T-helper 1 cell (primary cell): Measurements from ENCODE around the gene EMC10.

ENCODE experiments used
- DNase-seq, 5 donors: peaks; one replicate each; pipeline ENCODE4 v3.0.0-alpha.2; 2012 to 2020

The EMC10 gene

GRCh38 chr19:50479761-50480251 is 3.5 kb downstream of the EMC10 start:
- no peak for DNase-seq

- DNase-seq: no peak
Observed at GRCh38 chr19:50480281-50481111, 4.2 kb downstream of the EMC10 start.

- no peak for DNase-seq
Observed at GRCh38 chr19:50481351-50482149, 5.2 kb downstream of the EMC10 start.

GRCh38 chr19:50482271-50482855 is 6.1 kb downstream of the EMC10 start:
- no peak for DNase-seq

GRCh38 chr19:50482916-50483315 is 6.6 kb downstream of the EMC10 start:
- DNase-seq: no peak

- no peak for DNase-seq
Observed at GRCh38 chr19:50485284-50485955, 9.1 kb downstream of the EMC10 start.

GRCh38 chr19:50486823-50487515 is 10.7 kb downstream of the EMC10 start:
- DNase-seq: peak in 3 of 5 donors; percentile 32 to 51 (median 35)

- no peak for DNase-seq
Observed at GRCh38 chr19:50488389-50489194, 12.3 kb downstream of the EMC10 start.

- no peak for DNase-seq
Observed at GRCh38 chr19:50489461-50490011, 13.2 kb downstream of the EMC10 start.

- DNase-seq: no peak
Observed at GRCh38 chr19:50490411-50490811, 14.1 kb downstream of the EMC10 start.

GRCh38 chr19:50490991-50491472 is 14.7 kb downstream of the EMC10 start:
- no peak for DNase-seq

GRCh38 chr19:50492303-50493052 is 16.2 kb downstream of the EMC10 start:
- DNase-seq: no peak

GRCh38 chr19:50493171-50493570 is 16.9 kb downstream of the EMC10 start:
- DNase-seq: no peak

- no peak for DNase-seq
Observed at GRCh38 chr19:50494186-50495019, 18.1 kb downstream of the EMC10 start.

- DNase-seq: no peak
Observed at GRCh38 chr19:50495020-50495531, 18.8 kb downstream of the EMC10 start.

GRCh38 chr19:50496189-50497021 is 20.1 kb downstream of the EMC10 start:
- no peak for DNase-seq

GRCh38 chr19:50497022-50497405 is 20.7 kb downstream of the EMC10 start:
- no peak for DNase-seq
